MM.1S (cell line): ENCODE measurements around the gene EIF4E.

Experiments used
- DNase-seq: peaks from one replicate; pipeline ENCODE4 v3.0.0-alpha.2; 2015
- H2AFZ ChIP-seq: fragments of 300-600 bp; sonication (generic); 2 replicates; pipeline ENCODE4 v1.6.0; 2016; ENCODE audit warnings: antibody characterized with exemption, low read length
- H3F3A ChIP-seq: fragments of 300-600 bp; sonication (generic); 2 replicates; pipeline ENCODE4 v1.6.1; 2016; ENCODE audit warnings: mild to moderate bottlenecking, antibody characterized with exemption, low read length, moderate library complexity, mixed read lengths; ENCODE audit not compliant: insufficient read depth
- H3K27ac ChIP-seq: fragments of 300-600 bp; sonication (generic); 2 replicates; pipeline ENCODE4 v1.5.1; 2016; ENCODE audit warnings: mild to moderate bottlenecking, low read length
- H3K27me3 ChIP-seq: fragments of 300-600 bp; sonication (generic); replicated peaks from 2 replicates; pipeline ENCODE4 v1.6.0; 2016; ENCODE audit warnings: low read length; ENCODE audit not compliant: insufficient read depth
- H3K36me3 ChIP-seq: fragments of 300-600 bp; sonication (generic); replicated peaks from 2 replicates; pipeline ENCODE4 v1.6.1; 2016; ENCODE audit warnings: mild to moderate bottlenecking, low read length, mixed read lengths; ENCODE audit not compliant: insufficient read depth
- H3K4me1 ChIP-seq: fragments of 300-600 bp; sonication (generic); 2 replicates; pipeline ENCODE4 v1.6.1; 2016; ENCODE audit warnings: low read length, mixed read lengths
- H3K4me2 ChIP-seq: fragments of 300-600 bp; sonication (generic); 2 replicates; pipeline ENCODE4 v1.6.0; 2016; ENCODE audit warnings: low read depth, low read length
- H3K4me3 ChIP-seq: fragments of 300-600 bp; sonication (generic); 2 replicates; pipeline ENCODE4 v1.5.1; 2016; ENCODE audit warnings: low read length, mixed read lengths
- H3K79me2 ChIP-seq: fragments of 300-600 bp; sonication (generic); 2 replicates; pipeline ENCODE4 v1.6.1; 2016; ENCODE audit warnings: mixed run types, low read length, mixed read lengths
- H3K9ac ChIP-seq: fragments of 300-600 bp; sonication (generic); 2 replicates; pipeline ENCODE4 v1.6.1; 2016; ENCODE audit warnings: low read length, mixed read lengths
- H3K9me2 ChIP-seq: fragments of 300-600 bp; sonication (generic); replicated peaks from 2 replicates; pipeline ENCODE4 v1.6.1; 2016; ENCODE audit warnings: mild to moderate bottlenecking, low read length, mixed read lengths; ENCODE audit not compliant: insufficient read depth
- H3K9me3 ChIP-seq: fragments of 300-600 bp; sonication (generic); replicated peaks from 2 replicates; pipeline ENCODE4 v1.6.1; 2016; ENCODE audit warnings: mild to moderate bottlenecking, low read length, mixed read lengths; ENCODE audit not compliant: insufficient read depth
- H4K20me1 ChIP-seq: fragments of 300-600 bp; sonication (generic); 2 replicates; pipeline ENCODE4 v1.6.1; 2016; ENCODE audit warnings: mild to moderate bottlenecking, low read length, moderate library complexity, mixed read lengths; ENCODE audit not compliant: insufficient read depth
- EZH2 ChIP-seq: fragments of 300-600 bp; sonication (generic); optimal IDR thresholded peaks from 2 replicates; pipeline ENCODE3; 2017; ENCODE audit warnings: low read depth, mild to moderate bottlenecking, antibody characterized with exemption, low read length, mixed read lengths
- EZH2phosphoT487 ChIP-seq: fragments of 300-600 bp; sonication (generic); IDR thresholded peaks from 2 replicates; pipeline ENCODE4 v1.6.1; 2018; ENCODE audit warnings: antibody characterized with exemption, low read length
- TF ChIP-seq, protein P1 (sequence below): fragments of 300-600 bp; sonication (generic); IDR thresholded peaks from 2 replicates; pipeline ENCODE4 v1.5.1; 2016; ENCODE audit warnings: antibody characterized with exemption, low read length, mixed read lengths

Gene EIF4E

DNA sequence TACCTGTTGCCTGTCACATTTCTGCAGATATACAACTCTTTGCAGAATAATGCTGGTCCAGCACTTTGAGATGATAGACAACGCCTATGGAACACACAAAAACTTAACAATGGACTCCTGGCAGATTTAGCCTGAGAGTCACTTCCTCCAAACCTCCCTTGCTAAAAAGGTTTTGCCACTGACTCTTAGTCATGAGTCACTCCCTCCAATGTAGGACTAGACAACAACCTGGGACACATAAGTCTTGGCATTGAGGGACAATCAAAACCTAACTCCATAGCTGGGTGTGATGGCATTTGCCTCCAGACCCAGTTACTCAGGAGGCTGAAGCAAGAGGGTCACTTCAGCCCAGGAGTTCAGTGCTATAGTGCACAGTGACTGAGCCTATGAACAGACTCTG, 22.0 kb upstream of the EIF4E start:
- H3K27ac ChIP-seq = no peak overlapping the region
- H3K27me3 ChIP-seq = no peaks in the 10 kb centered on the region
- H4K20me1 ChIP-seq = no peaks in the 10 kb centered on the region
- TF ChIP-seq EZH2 = no peak
- TF ChIP-seq, protein P1, sequence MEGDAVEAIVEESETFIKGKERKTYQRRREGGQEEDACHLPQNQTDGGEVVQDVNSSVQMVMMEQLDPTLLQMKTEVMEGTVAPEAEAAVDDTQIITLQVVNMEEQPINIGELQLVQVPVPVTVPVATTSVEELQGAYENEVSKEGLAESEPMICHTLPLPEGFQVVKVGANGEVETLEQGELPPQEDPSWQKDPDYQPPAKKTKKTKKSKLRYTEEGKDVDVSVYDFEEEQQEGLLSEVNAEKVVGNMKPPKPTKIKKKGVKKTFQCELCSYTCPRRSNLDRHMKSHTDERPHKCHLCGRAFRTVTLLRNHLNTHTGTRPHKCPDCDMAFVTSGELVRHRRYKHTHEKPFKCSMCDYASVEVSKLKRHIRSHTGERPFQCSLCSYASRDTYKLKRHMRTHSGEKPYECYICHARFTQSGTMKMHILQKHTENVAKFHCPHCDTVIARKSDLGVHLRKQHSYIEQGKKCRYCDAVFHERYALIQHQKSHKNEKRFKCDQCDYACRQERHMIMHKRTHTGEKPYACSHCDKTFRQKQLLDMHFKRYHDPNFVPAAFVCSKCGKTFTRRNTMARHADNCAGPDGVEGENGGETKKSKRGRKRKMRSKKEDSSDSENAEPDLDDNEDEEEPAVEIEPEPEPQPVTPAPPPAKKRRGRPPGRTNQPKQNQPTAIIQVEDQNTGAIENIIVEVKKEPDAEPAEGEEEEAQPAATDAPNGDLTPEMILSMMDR = no peak
- no peak for TF ChIP-seq EZH2phosphoT487
- no peaks in the 10 kb centered on the region for H3K9me3 ChIP-seq
- no peak overlapping the region for H3K4me2 ChIP-seq
- no peaks in the 10 kb centered on the region for H3F3A ChIP-seq
- H3K4me1 ChIP-seq = 0 out of 2 replicates have a peak, but pooled peaks cover 3% of the 10 kb centered on the region
- H3K9ac ChIP-seq = no peak overlapping the region
- H2AFZ ChIP-seq = no peak overlapping the region
- no peaks in the 10 kb centered on the region for H3K36me3 ChIP-seq
- no peaks in the 10 kb centered on the region for H3K9me2 ChIP-seq
- no peaks in the 10 kb centered on the region for H3K79me2 ChIP-seq
- H3K4me3 ChIP-seq = no peak overlapping the region
- DNase-seq = no peak

DNA sequence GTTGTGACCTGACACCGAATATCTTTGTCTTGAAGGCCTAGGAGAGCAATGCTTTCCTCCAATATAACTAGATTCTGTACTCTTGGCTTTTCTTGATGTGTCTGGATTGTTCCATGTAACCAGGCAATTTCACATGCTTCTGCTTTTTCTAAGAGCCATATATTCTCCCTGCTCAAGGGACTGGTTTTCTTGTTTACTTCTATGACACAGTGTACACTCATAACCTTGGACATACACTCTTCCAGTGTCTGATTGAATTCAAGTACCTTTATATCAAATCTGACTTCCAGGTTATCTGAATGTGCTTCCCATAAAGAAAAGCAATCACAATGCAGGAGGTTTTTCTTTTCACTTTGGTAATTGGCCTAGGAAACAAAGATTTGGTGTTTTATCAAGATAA, 17.4 kb upstream of the EIF4E start:
- H3K79me2 ChIP-seq = no peaks in the 10 kb centered on the region
- no peaks in the 10 kb centered on the region for H3K27me3 ChIP-seq
- no peak overlapping the region for H3K4me3 ChIP-seq
- DNase-seq = no peak
- H2AFZ ChIP-seq = no peak overlapping the region
- peaks cover 13% of the 10 kb centered on the region for H3K4me1 ChIP-seq
- no peaks in the 10 kb centered on the region for H3K9me2 ChIP-seq
- no peaks in the 10 kb centered on the region for H3K9me3 ChIP-seq
- no peak overlapping the region for H3K9ac ChIP-seq
- no peak overlapping the region for H3K27ac ChIP-seq
- H3K4me2 ChIP-seq = no peak overlapping the region
- H4K20me1 ChIP-seq = no peaks in the 10 kb centered on the region
- no peak for TF ChIP-seq EZH2phosphoT487
- TF ChIP-seq EZH2 = no peak
- TF ChIP-seq, protein P1 = no peak
- H3K36me3 ChIP-seq = no peaks in the 10 kb centered on the region
- peaks cover 8% of the 10 kb centered on the region for H3F3A ChIP-seq

DNA sequence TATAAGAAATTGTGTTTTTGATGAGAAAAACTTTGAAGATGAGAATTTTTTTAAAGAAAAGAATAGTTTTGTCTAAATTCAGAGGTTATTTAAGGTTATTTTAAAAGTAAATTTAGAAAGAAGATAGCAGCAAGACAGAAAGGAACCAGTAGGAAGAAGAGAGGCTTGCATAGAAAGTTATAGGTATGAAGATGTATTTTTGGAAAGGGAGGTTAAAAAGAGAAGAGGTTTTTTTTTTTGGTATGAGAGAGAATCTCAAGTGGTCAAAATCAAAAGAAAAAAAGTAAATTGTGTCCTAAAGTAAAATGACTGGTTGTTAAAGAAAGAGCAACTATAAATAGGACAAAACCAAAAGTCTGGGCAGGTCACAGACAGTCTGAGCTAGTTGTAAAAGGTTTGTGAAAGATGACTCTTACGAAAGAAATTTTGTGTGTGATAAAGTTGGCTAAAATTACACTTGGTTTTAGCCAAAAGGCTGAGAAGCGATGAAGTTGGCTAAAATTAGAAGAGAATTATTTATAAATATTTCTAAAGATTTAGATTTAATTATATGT, 16.4 kb upstream of the EIF4E start:
- Histone ChIP-seq H3K4me3 (no peak overlapping the region), H3K4me2 (peak overlapping the region; percentile 29; the same call in 1 of the 2 replicates), H3K9me3 (no peaks in the 10 kb centered on the region), H4K20me1 (no peaks in the 10 kb centered on the region), H3K4me1 (peaks cover 13% of the 10 kb centered on the region), H3K36me3 (no peaks in the 10 kb centered on the region), H3K79me2 (no peaks in the 10 kb centered on the region), H3K9me2 (no peaks in the 10 kb centered on the region), H3K27ac (no peak overlapping the region), H2AFZ (no peak overlapping the region), H3K9ac (no peak overlapping the region), H3F3A (peaks cover 8% of the 10 kb centered on the region), H3K27me3 (no peaks in the 10 kb centered on the region)
- TF ChIP-seq EZH2 (no peak), EZH2phosphoT487 (no peak)
- TF ChIP-seq, protein P1 = no peak
- DNase-seq = peak; percentile 40
